Activated CD8-positive, alpha-beta memory T cell treated with anti-CD3 and anti-CD28 coated beads, Interleukin-2, amount 50 U/mL, for 1 hour (primary cell): Measurements from ENCODE around the gene DOCK4.

Experiments
- DNase-seq: peaks from one replicate; pipeline ENCODE4 v3.0.0-alpha.2; 2020; ENCODE audit errors: extremely low read depth

Gene DOCK4

DNA sequence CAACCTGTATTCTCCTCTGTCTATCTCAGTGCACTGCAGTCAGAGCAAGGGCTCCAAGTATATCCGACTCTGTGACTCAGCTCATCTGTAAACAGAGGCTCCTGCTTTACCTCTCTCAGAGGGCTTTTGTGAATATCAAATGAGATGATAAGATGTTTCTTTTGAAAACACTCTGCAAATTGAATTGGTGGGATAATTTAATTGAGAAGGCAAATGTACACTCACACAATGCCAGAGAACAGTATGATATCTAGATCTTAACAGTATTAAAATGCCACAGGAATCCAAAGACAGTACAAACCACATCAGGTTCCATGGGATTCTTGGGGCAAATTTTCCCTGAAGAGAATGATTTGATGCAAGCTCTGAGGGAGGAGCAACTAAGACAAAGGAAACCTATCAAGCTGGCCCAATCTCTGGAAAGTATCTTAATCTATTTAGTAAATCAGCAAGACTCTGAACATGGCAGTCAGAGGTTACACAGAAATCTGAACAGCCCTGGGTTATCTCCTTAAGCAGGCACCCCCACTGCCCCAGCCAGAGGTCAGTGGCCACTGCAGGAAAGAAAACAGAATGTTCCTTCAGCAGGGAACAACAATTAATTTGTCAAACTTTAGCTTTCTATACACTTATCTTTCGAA is 45.9 kb downstream of the DOCK4 start:
- no peak for DNase-seq

DNA sequence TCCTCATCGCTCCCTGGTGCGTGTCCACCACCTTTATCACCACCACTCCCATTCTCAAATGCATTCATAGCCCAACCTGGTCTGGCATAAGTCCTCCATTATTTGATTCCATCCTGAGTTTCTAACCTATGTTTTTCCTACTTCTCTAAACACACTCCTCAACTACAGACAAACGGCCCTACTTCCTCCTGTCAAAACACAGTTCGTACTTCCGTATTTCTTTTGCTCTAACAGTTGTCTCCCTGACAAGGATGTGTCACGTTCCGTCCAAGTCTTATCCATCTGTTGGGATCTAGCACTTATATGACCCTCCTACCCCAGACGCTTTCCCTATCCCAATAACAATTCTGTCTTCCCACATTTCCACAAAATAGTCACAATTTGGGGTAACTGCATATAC is 46.8 kb downstream of the DOCK4 start:
- no peak for DNase-seq

DNA sequence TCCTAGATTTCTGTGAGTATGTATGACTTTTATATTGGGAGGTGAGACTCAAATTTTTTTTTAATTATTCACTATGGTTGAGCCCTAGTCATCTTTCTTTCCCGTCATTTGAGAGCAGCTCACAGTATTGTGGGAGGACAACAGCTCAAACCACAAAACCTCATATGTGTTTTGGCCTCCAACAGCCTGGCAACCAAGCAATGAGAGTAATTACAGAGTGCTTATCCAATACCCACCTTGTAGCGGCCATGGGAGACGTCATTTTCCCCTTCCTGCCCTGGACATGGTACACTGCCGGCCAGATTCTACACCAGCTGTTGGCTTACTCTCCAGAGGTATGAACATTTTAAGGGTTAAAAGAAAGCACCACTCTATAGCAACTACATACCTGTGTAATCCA is 49.1 kb downstream of the DOCK4 start:
- DNase-seq: no peak

DNA sequence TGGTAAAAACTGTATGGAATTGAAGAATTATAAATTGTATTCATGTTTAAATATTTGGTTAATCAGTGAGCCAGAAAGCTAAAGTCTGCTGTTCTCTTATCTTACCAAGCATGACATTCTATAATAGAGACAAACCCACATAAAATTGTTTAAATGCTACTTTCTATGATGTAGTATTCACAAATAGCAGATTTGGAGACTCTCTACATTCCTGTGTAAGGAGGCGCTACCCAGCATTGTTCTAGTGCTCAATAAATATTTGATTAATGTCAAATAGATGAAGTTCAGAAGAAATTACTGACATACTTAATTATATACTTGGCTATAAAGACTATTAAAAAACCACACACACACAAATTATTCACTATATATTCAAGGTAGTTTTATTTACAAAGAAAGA is 49.8 kb downstream of the DOCK4 start:
- no peak for DNase-seq

DNA sequence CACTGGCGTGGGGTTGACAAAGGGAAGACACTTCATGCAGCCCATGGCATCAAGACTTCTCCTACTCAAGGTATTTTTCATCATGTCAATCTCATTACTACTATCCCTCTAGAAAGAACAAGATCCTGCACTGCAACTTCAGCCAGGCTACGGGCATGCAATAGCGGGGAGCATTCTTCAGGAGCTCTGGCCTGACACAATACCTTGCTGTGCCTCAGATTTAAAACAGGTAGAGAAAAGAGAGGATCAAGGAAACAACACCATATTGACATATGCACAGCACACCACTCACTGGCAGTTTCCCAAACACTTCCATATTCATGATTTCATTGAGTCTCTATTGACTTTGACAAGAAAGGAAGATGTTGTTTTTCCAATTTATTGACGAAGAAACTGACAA is 51.5 kb downstream of the DOCK4 start:
- no peak for DNase-seq

DNA sequence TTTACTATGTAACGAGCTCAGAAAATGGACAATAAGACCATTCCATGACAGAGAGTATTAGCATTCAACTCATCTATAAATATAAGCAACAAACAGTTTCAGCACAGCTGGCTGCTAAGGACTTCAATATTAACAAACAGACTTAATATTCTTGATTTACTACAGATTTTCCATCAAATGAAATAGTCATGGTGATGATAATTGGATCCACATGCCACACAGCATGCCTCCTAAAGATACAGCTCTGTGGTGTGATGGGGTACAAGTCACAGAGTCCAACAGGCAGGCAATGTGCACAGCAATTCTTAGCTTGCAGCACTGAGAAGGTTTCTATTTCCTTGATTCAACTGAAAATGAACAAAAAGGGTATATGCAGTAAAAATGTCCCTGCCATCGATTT is 54.0 kb downstream of the DOCK4 start:
- no peak for DNase-seq

DNA sequence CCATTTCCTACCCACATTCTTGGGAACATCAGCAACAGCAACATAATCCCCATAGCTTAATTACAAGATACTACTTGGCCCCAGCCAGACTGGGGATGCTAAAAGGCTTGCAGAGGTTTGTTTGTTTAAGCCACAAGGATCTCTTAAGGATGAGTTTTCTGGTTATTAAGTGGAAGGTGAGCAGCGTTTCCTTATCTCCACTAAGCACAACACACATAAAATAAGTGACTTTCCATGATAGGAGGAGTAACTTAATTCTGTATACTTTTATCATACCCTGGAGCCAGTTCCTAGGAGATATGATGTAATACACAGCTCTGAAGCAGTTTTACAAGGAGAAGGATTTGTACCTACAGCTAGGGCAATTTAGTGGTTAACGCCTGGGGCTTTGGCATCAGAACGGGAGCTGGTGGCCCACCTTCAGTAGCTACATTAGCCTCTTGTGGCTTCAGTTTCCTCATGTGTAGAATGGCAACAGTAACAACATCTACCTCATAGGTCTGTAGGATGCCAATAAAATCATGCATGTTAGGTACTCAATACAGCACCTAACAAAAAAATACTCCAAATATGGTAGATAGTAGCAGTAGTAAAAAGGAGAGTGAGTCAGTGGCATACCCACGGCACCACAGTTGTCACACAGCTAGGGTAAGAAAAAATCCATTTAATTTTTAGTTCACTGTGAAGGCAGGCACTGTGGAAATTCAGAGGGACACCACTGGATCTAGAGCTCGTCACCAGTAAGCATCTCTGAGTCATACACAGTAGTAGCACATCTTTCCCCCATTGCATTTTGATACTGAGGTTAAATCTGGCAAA is 55.2 kb downstream of the DOCK4 start:
- no peak for DNase-seq

DNA sequence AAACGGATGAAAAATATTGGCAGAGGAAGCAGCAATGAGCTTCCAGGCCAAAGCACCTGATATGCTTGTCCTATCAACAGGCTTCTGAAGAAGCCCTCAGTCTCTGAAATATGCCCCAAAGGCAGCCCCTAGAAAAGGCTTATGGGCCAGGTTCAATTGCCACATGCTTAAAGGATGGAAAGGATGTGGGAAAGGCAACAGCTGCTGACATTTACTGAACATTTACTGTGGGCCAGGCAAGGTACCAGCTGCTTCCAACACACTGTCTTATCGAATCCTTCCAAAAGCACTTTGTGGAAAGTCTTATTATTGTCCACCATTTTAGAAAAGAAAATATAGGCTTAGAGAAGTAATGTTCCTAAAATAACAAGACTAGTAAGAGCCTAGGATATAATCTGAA is 56.5 kb downstream of the DOCK4 start:
- no peak for DNase-seq

DNA sequence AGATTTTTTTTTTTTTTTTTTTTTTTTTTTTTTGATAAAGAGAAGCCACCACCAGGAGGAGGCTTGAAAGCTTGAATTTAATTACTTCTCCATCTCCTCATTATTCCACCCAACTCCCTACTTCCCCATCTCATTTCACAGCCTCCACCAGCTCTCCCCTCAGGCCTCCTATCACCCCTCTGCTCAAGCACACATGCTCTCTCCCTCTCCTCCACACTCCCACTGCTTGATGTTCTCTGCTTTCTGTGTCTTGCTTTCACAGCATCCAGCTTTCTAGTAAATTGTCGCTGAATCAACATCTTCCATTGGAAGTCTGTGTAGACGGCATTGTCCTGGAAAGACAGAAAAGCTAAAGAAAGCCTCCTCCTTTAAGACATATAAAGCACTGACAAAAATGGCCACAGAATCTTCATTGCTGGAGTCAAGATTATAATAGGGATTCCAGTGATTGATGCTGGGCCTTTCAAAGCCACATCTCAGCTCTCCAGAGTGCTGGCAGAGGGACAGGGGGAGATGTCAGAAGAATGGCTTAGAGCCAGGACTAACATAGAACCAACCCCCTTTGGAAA is 58.3 kb downstream of the DOCK4 start:
- no peak for DNase-seq

DNA sequence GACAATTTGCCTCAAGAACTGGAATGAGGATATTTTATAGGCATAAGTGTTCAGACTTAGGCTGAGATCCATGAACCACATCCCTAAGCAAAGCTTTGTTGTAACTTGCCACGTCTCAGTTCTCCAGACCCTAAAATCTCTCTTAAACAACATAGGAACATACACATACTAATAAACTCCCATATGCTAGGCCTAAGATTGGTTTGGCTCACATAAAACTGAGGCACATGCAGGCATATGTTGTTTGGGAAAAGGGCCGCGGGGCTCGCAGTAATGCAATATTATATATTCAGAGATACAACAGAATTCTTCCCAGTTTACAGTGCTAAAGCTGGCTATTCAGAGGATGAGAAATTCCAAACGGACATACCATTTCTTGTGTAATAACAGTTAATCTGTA is 61.0 kb downstream of the DOCK4 start:
- DNase-seq: no peak

DNA sequence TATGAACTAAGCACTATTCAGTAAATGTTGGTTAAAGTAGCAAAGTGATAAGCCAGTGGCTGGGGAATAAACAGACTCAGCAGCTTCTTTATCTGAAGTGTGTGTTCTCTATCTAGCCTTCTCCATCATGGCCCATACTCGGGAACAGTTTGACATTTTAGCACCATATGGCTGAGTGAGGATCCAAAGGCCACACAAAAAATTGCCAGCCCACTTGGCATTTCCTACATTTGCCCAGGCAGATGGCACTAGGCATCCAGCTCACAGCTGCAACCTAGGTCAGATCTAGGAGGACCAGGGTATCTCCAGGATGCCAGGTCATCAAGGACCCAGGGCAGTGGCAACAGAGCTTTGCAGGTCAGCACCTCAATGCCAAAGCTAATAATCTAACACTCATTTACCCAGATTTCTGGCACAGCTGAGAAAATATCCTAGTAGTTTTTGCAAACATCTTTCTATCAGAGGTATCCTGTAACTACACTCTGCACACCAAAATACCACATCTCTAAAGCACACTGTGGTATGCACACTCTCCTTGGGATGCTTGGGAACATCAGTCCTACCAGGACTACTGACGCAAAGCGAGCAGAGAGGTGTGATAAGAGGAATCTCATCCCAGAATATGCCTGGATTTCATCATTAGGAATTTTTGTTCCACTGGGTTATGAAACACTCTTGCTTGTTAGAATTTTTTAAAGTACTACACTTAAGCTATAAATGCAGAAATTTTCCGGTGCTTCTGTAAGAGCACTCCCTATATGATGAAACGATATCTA is 61.7 kb downstream of the DOCK4 start:
- no peak for DNase-seq

DNA sequence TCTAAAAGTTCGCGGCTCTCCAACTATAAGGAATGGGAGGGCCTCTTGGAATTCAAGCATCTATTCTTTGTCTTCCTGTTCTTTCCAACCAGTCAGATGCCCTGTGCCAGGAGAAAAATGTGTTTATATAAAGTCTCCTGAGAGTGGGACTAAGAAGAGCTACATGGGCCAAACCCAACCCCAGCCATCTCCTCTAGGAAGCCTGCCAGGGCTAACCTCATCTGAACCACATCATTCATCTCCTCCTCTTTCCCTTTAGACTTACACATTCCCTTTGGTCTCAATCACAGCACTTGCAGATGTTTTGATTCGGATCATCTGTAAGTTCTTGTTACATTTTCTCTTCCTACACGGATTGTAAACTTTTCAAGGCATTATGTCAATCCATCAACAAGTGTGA is 62.6 kb downstream of the DOCK4 start:
- DNase-seq: no peak

DNA sequence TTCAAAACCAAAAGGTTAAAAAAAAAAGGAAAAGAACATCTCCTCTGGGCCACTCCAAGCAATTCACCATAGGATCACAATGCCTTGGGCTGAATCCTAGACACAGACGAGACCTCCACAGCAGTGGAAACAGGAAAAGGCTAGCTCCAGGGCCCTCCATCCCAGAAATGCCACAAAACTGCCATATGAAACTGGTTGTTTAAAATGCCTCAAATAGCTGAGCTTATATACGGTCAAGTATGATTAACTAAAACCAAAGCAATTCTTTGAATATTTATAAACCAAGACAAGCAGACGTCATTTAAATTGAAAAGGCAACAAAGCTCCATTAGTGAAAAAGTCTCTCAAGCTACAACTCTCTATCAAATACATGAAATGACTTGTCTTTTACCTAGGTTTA is 63.1 kb downstream of the DOCK4 start:
- no peak for DNase-seq

DNA sequence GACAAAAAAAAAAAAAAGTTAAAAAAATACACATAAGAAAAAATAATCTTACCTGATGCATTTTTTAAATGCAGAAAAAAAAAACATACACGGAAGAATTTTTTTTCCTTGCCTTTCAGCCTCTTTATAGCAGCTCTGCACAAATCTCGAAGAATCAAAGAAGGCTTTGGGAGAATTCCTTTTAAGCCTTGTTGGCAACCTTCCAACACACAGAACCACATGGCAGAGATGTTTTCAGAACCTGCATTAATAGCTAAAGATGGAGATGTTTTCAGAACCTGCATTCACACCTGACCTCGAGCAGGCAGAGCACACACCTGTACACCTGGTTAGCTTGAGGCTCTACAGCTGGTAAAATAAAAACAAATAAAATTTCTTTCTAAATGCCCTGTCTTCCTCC is 65.6 kb downstream of the DOCK4 start:
- no peak for DNase-seq

DNA sequence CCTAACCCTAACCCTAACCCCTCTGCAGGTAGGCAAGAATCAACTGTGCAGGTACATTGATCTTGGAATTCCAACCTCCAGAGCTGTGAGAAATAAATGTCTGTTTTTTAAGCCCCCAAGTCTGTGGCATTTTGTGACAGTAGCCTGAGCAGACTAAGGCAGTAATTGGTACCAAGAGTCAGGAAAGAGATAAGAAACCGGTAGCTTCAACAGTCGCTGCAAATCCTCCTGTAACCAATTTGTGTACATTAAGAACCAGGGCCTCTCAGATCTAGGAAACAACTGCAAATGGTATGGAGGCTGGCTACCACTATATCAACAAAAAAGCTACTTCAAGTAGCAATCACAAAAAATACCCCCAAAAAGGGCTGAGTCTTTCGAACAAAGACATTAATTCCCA is 67.3 kb downstream of the DOCK4 start:
- no peak for DNase-seq

DNA sequence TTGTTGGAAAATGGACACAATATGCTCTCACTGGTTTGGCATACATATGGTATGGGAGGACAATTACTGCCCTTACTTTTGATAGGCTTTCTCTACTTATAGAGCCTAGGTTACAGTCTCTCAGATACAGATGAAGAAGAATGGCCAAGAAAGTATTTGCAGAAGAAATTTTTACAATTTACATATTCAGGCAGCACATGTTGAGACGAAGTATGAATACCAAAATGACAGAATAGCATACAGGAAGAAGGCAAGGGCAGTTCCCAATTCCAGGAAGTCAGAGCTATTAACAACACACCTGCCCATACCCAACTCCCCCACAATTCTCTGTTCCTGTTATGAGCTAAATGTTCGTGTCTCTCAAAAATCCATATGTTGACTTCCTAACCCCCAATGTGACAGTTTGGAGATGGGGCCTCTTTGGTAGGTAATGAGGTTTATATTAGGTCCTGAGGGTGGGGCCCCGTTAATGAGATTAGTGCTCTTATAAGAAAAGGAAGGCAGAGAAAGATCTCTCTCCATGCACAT is 67.8 kb downstream of the DOCK4 start:
- DNase-seq: no peak

DNA sequence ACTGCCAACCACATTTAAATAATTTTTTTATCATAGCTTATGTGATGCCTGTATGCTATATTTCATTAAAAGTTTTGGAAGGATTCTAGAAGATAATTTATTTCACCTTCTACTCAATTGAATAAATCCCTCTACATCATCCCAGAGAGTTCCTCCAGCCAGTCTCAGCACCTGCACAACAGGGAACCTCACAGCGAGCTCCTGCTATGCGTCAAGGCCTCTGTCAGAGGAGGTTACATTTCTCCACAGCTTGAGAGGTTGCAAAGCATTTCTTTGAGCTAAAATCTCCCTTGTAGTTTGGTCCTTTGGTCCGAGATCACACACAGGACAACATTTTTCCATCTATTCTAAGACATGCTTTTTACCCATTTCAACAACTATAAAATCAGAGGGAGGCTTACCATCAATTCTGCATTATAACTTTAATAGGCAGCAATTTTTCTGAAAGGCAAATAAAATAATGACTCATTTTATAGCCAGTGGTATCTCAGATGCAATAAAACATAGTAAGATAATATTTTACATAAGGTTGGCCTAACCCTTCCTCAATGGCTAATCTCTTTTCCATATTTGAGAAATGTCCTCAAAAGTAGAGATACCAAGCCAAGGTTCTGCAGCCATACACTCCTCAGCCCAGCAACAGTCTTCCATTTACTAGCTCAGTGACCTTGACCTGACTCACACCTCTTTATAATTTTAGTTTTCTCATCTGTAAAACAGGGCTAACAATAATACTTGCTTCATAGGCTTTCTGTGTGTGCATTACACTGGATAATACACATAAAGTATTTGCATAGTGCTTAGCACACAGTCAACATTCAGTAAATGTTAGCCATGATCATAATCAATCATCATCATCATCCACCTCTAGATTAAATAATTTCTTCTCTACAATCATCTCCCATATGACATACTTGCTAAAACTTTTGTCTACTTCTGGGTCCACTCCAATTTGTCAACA is 68.8 kb downstream of the DOCK4 start:
- no peak for DNase-seq

DNA sequence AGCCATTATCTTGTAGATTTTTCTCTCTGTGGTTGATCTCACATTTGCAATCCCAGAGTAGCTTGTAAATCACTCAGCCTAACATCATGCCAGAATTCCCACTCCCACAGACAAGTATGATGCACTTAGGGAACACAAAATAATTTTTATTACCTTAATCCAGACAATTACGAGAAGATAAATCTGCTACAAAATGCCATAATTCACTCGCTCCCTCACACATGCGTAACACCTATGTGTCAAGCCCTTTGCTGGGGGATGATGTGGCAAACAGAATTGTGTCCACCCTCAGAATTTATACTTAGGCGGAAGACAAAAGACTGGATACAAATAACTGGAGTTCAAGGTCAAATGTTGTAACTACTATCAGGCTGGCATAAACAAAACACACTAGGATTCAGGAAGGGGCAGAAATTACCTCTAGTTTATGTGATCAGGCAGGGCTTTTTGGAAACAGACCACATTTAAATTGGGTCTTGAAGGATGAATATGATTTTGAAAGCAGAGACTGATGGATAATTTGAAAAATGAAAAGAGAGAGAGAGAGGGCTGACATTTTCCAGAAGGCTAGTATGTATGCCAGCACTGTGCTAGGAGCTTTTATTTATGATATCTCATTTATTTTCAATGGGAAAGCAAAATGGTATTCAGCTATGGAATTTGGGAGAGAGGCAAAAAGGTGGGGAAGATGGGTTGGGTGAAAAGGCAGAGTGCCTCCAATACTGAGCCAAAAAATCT is 69.8 kb downstream of the DOCK4 start:
- DNase-seq: no peak

DNA sequence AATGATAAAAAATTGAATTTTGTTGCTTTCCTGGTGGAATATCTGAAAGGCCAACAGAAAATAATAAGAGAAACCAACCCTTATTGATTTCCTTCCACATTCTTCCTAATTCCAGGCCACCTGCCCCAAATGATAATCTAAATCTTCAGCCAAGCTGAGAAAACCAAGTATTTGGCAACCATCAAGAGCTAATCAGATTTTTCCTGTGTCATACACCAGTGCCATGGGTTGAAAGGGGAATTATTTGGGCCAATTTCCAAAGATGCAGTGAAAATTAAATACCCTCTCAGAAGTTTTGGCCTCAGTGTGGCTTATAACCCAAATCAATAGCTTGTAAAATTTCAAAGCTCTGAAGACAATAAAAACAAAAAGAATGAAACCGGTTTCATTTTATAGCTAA is 70.4 kb downstream of the DOCK4 start:
- DNase-seq: no peak

DNA sequence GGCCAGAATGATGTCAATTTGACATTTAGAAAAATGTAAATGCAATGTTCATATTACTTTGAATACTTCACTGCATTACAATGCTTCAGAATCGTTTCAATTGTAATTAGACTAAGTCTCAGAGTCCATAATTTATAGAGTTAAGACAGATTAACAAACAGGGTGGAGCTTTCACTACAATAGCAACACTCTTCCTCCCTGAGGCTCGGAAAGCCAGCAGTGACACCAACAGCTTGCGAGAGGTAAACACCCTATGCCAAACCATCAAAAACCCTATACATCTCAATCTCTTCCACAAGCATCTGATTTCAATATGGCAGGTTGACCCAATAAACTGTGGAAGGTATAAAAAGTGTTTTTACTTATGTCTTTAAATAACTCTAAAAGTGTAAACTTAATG is 72.2 kb downstream of the DOCK4 start:
- no peak for DNase-seq
